H1 (cell line): ENCODE results near the gene CD248. TPM values are rescaled to one million over a fixed set of nuclear protein-coding genes. Genes with fewer than 3 reads are reported as not detected.

ENCODE experiments used
- ASH2L ChIP-seq: fragments of 200-600, 300-600 bp; sonication (generic); IDR thresholded peaks from one replicate; pipeline ENCODE4 v1.7.1; 2017; ENCODE audit warnings: low read length
- ATF3 ChIP-seq: IDR thresholded peaks from 2 replicates; pipeline ENCODE4 v1.6.1; 2011; ENCODE audit warnings: low read depth, mild to moderate bottlenecking, low read length; ENCODE audit not compliant: insufficient read depth
- BCL11A ChIP-seq, 2 experiments: IDR thresholded peaks; one replicate each; pipeline ENCODE4 v1.6.1; 2011; ENCODE audit warnings: low read depth in 2 of 2, low read length in 2 of 2, mild to moderate bottlenecking in 2 of 2
- CBX5 ChIP-seq: fragments of 300-800, 300-1000 bp; sonication (generic); IDR thresholded peaks from 2 replicates; pipeline ENCODE4 v1.7.1; 2016; ENCODE audit warnings: antibody characterized with exemption, low read length, low read depth
- CBX8 ChIP-seq: fragments of 300-800, 300-1000 bp; sonication (generic); IDR thresholded peaks from 2 replicates; pipeline ENCODE4 v1.7.1; 2016; ENCODE audit warnings: low read depth, low read length, borderline replicate concordance
- CHD2 ChIP-seq: IDR thresholded peaks from 2 replicates; pipeline ENCODE4 v1.6.1; 2012; ENCODE audit warnings: low read length, improper control_type of control experiment
- EP300 ChIP-seq, 2 experiments: IDR thresholded peaks; 1 replicate in 1 of 2; 2 replicates in 1 of 2; pipeline ENCODE4 v1.6.1; 2011 to 2012; ENCODE audit warnings: low read depth in 2 of 2, low read length in 2 of 2, mild to moderate bottlenecking in 2 of 2, borderline replicate concordance in 1 of 2, inconsistent platforms in 1 of 2, moderate library complexity in 1 of 2
- EZH2 ChIP-seq: fragments of 200-600 bp; sonication (generic); IDR thresholded peaks from 2 replicates; pipeline ENCODE4 v1.7.1; 2012; ENCODE audit warnings: low read depth, mild to moderate bottlenecking, moderate library complexity, low read length, inconsistent platforms; ENCODE audit not compliant: severe bottlenecking
- FOSL1 ChIP-seq: IDR thresholded peaks from 2 replicates; pipeline ENCODE4 v1.6.1; 2011; ENCODE audit warnings: mild to moderate bottlenecking, low read depth, low read length, moderate library complexity; ENCODE audit not compliant: insufficient read depth
- GTF2F1 ChIP-seq: IDR thresholded peaks from 2 replicates; pipeline ENCODE4 v1.6.1; 2012; ENCODE audit warnings: low read depth, low read length, improper control_type of control experiment, borderline replicate concordance
- HDAC2 ChIP-seq, 2 experiments: fragments of 300-600 bp in 1 of 2; sonication (generic) in 1 of 2; IDR thresholded peaks; 2 replicates each; pipeline ENCODE4 v1.6.1; 2011 to 2012; ENCODE audit warnings: low read depth in 2 of 2, low read length in 2 of 2, mild to moderate bottlenecking in 2 of 2, moderate library complexity in 2 of 2, borderline replicate concordance in 1 of 2, inconsistent platforms in 1 of 2
- HDAC6 ChIP-seq: IDR thresholded peaks from one replicate; pipeline ENCODE4 v1.7.1; 2012; ENCODE audit warnings: low read depth, mild to moderate bottlenecking, inconsistent platforms, low read length, moderate library complexity
- JUND ChIP-seq: IDR thresholded peaks from 2 replicates; pipeline ENCODE4 v1.6.1; 2011; ENCODE audit warnings: mild to moderate bottlenecking, improper control_type of control experiment, low read length
- NANOG ChIP-seq: IDR thresholded peaks from 2 replicates; pipeline ENCODE4 v1.6.1; 2011; ENCODE audit warnings: low read length, low read depth, mild to moderate bottlenecking, inconsistent platforms; ENCODE audit not compliant: insufficient read depth, poor library complexity, severe bottlenecking
- NRF1 ChIP-seq: IDR thresholded peaks from 2 replicates; pipeline ENCODE4 v1.6.1; 2011; ENCODE audit warnings: mild to moderate bottlenecking, low read depth, low read length, improper control_type of control experiment
- PHF8 ChIP-seq: fragments of 200-600 bp; sonication (generic); conservative IDR thresholded peaks from 2 replicates; pipeline ENCODE4 v1.7.1; 2012; ENCODE audit warnings: low read depth, mild to moderate bottlenecking, inconsistent platforms, low read length, moderate library complexity
- RNF2 ChIP-seq: fragments of 200-900, 300-1000 bp; sonication (generic); IDR thresholded peaks from 2 replicates; pipeline ENCODE4 v1.7.1; 2016; ENCODE audit warnings: borderline replicate concordance, low read depth, mild to moderate bottlenecking, antibody characterized with exemption, low read length; ENCODE audit not compliant: poor library complexity, severe bottlenecking; ENCODE audit errors: missing control alignments
- SIX5 ChIP-seq: IDR thresholded peaks from 2 replicates; pipeline ENCODE4 v1.6.1; 2011; ENCODE audit warnings: mild to moderate bottlenecking, low read depth, low read length
- SRF ChIP-seq: IDR thresholded peaks from 2 replicates; pipeline ENCODE4 v1.6.1; 2011; ENCODE audit warnings: mild to moderate bottlenecking, low read depth, low read length, moderate library complexity
- TBP ChIP-seq: IDR thresholded peaks from 2 replicates; pipeline ENCODE4 v1.6.1; 2011; ENCODE audit warnings: low read depth, low read length, improper control_type of control experiment
- TCF12 ChIP-seq: IDR thresholded peaks from 2 replicates; pipeline ENCODE4 v1.6.1; 2011; ENCODE audit warnings: low read depth, mild to moderate bottlenecking, low read length
- TEAD4 ChIP-seq: IDR thresholded peaks from 2 replicates; pipeline ENCODE4 v1.6.1; 2012; ENCODE audit warnings: low read depth, low read length, inconsistent platforms, mixed read lengths
- polyA plus RNA-seq, 7 experiments: library from polyadenylated mRNA; depleted of rRNA in 3 of 7; stranded (reverse) in 5 of 7; unstranded in 2 of 7; fragments of >200 nt in 5 of 7; fragments of 200-250 nt in 2 of 7; gene quantifications; 1 replicate in 5 of 7; 2 replicates in 1 of 7; 4 replicates in 1 of 7; pipeline versions ENCODE4 v1.2.1 to v1.2.3, GENCODE V29; 2011 to 2013; ENCODE audit warnings: missing spikeins in 2 of 7, mixed read lengths in 2 of 7
- total RNA-seq: library from RNA; stranded (reverse); fragmentation: NEBNext Ultra II Directional; extraction: Animal tissue kit (Norgen Biotek cat#: 25700); gene quantifications from 2 replicates; pipeline ENCODE4 v1.2.1, GENCODE V29; 2021

The CD248 gene
- total and polyA plus RNA-seq, 2 of the 8 experiments (the other 6 are each of a cell fraction or from before 2014, with no cell fraction given), result 2.7 to 3.9 TPM

GRCh38 chr11:66336234-66337102, 19.6 kb upstream of the CD248 start, which contains the start of gene RIN1 (continued):
- TF ChIP-seq HDAC2 (IDR thresholded peaks at IDR 0.05; ENCODE audit: borderline replicate concordance in 1 of 2, low read depth in 2 of 2, low read length in 2 of 2) (no peak), TCF12 (no peak), JUND (peak; percentile 88), EZH2 (no peak), CHD2 (no peak), NANOG (no peak), FOSL1 (no peak), GTF2F1 (no peak), CBX8 (no peak), HDAC6 (no peak), SIX5 (no peak), ATF3 (no peak), SRF (no peak), RNF2 (no peak), TBP (no peak), TEAD4 (no peak), NRF1 (no peak), CBX5 (no peak), BCL11A (IDR thresholded peaks at IDR 0.05; ENCODE audit: low read depth in 2 of 2, low read length in 2 of 2) (no peak), PHF8 (no peak), ASH2L (no peak), EP300 (IDR thresholded peaks at IDR 0.05; ENCODE audit: borderline replicate concordance in 1 of 2, low read depth in 2 of 2, low read length in 2 of 2) (no peak)
